GM13977 (cell line): ENCODE results near the gene ACTG1.

ENCODE experiments used
- DNase-seq: peaks from one replicate; pipeline ENCODE4 v3.0.0; 2012; ENCODE audit warnings: low spot score
- CTCF ChIP-seq: IDR thresholded peaks from 2 replicates; pipeline ENCODE4 v1.5.1; 2012; ENCODE audit warnings: mild to moderate bottlenecking, control low read depth; ENCODE audit not compliant: insufficient read depth; ENCODE audit errors: extremely low read depth, missing control alignments
- in situ Hi-C: fragments of 300-500 bp; cut with MboI; formaldehyde crosslinking; loops from one replicate; pipeline ENCODE4 v1.12.0; 2022; ENCODE audit warnings: low sequenced_read_pairs, low pct_unique_long_range_greater_than_20kb, mixed read lengths, inconsistent platforms; ENCODE audit not compliant: unreplicated experiment

The ACTG1 gene

GRCh38 chr17:81460856-81461460 lies 51.6 kb downstream of the ACTG1 start:
- in situ Hi-C loops: no loop called here
- no peak for TF ChIP-seq CTCF
- no peak for DNase-seq
